Measurements from ENCODE around the gene AFTPH.
A peak's percentile ranks its signal among the peaks of the same experiment; 100 is the strongest.

Gene AFTPH

GRCh38 chr2:64515086-64515485 is 9.0 kb upstream of the AFTPH start:
- TF ChIP-seq, protein P1, sequence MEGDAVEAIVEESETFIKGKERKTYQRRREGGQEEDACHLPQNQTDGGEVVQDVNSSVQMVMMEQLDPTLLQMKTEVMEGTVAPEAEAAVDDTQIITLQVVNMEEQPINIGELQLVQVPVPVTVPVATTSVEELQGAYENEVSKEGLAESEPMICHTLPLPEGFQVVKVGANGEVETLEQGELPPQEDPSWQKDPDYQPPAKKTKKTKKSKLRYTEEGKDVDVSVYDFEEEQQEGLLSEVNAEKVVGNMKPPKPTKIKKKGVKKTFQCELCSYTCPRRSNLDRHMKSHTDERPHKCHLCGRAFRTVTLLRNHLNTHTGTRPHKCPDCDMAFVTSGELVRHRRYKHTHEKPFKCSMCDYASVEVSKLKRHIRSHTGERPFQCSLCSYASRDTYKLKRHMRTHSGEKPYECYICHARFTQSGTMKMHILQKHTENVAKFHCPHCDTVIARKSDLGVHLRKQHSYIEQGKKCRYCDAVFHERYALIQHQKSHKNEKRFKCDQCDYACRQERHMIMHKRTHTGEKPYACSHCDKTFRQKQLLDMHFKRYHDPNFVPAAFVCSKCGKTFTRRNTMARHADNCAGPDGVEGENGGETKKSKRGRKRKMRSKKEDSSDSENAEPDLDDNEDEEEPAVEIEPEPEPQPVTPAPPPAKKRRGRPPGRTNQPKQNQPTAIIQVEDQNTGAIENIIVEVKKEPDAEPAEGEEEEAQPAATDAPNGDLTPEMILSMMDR (conservative IDR thresholded peaks at IDR 0.05; ENCODE audit: low read length): no peak
- H3K4me3 ChIP-seq (ENCODE audit: low read length): no peak overlapping the region
- DNase-seq (ENCODE audit: low read depth): no peak

- TF ChIP-seq, protein P1 (conservative IDR thresholded peaks at IDR 0.05; ENCODE audit: low read length): no peak
- H3K4me3 ChIP-seq (ENCODE audit: low read length): no peak overlapping the region
- DNase-seq (ENCODE audit: low read depth): no peak
These were observed 7.2 kb upstream of the AFTPH start for GRCh38 chr2:64516651-64517510.

- no peak overlapping the region for H3K4me3 ChIP-seq (ENCODE audit: low read length)
- TF ChIP-seq, protein P1 (conservative IDR thresholded peaks at IDR 0.05; ENCODE audit: low read length): no peak
- DNase-seq (ENCODE audit: low read depth): no peak
These were observed 6.6 kb upstream of the AFTPH start for GRCh38 chr2:64517511-64517884.

- TF ChIP-seq, protein P1 (conservative IDR thresholded peaks at IDR 0.05; ENCODE audit: low read length): peak; percentile 93
- DNase-seq (ENCODE audit: low read depth): peak; percentile 82
- H3K4me3 ChIP-seq (ENCODE audit: low read length): peak overlapping the region; percentile 86
These were observed 1.2 kb upstream of the AFTPH start for GRCh38 chr2:64522843-64523428.

DNA sequence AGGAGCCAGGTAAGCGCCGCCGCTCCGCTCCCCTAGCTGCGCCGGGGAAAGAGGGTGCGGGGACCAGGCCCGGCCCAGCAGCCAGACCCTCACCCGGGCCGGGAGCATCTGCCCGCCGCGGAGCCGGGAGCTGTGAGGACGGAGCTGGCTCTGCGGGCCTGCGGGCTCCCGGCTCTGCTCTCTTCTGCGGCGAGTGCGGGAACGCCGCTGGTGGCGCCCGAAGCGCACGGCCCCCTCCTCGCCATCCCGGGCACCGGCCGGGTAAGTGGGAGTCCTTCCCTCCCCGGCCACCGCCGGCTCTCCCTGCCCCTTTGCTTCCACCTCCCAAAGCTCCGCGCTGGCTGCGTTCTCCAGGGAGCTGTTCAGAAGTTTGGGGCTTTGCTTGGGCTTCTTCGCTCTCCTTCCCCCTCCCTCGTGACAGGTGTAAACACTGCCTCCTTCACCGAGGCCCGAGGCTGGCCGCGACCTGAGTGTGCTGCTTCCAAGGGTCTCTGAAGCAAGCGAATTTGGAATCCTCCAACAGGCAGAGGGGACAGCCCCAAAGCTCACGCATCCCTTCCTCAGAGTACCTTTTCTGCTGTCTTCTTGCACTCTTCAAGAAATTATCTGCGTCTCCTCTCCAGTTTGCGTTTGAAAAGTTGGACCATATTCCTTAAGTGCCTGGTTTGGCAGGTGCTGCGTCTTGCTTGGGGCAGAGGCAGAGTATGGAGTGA is 632 bp downstream of the AFTPH start:
- no peak for DNase-seq (ENCODE audit: low read depth)
- H3K4me3 ChIP-seq (ENCODE audit: low read length): peak overlapping the region; percentile 86
- TF ChIP-seq, protein P1 (conservative IDR thresholded peaks at IDR 0.05; ENCODE audit: low read length): no peak

- TF ChIP-seq, protein P1 (conservative IDR thresholded peaks at IDR 0.05; ENCODE audit: low read length): no peak
- DNase-seq (ENCODE audit: low read depth): no peak
- peak overlapping the region; percentile 86 for H3K4me3 ChIP-seq (ENCODE audit: low read length)
These were observed 1.1 kb downstream of the AFTPH start for GRCh38 chr2:64525317-64525613.

Measured in AG10803 (cell line).